ENCODE measurements around the gene KDM3A.
A peak's percentile ranks its signal among the peaks of the same experiment; 100 is the strongest.

- TF ChIP-seq POLR2A (IDR thresholded peaks at IDR 0.05) = no peak
- TF ChIP-seq CTCF (IDR thresholded peaks at IDR 0.05) = peak; percentile 29 to 69 (median 50)
- no peak for TF ChIP-seq EP300 (IDR thresholded peaks at IDR 0.05)
These were observed 77.3 kb downstream of the KDM3A start for GRCh38 chr2:86518481-86518880.
